Kidney (tissue), 14 donors: Measurements from ENCODE around the gene SRPK2. TPM values are rescaled to one million over a fixed set of nuclear protein-coding genes. Genes with fewer than 3 reads are reported as not detected.

Source experiments
- DNase-seq, 5 donors: peaks; one replicate each; pipeline ENCODE4 v3.0.0-alpha.2; 2013 to 2020
- FAIRE-seq: peaks from 2 replicates; lab custom pipeline; 2012; peaks lifted over from hg19 to GRCh38; lab: Jason Lieb, UNC
- H3K27ac ChIP-seq, 2 donors: one replicate each; pipeline ENCODE4 v1.7.0; 2013; ENCODE audit warnings: low read depth in 2 of 2, low read length in 2 of 2, inconsistent platforms in 1 of 2
- H3K27me3 ChIP-seq: one replicate; pipeline ENCODE4 v1.7.1; 2013; ENCODE audit warnings: low read length, inconsistent platforms; ENCODE audit not compliant: control insufficient read depth, insufficient read depth
- H3K36me3 ChIP-seq, 3 donors: one replicate each; pipeline versions ENCODE4 v1.7.0 to v1.7.1; 2013; ENCODE audit warnings: low read length in 3 of 3, control low read depth in 1 of 3, inconsistent platforms in 1 of 3; ENCODE audit not compliant: insufficient read depth in 3 of 3, control insufficient read depth in 2 of 3
- H3K4me1 ChIP-seq, 3 donors: one replicate each; pipeline versions ENCODE4 v1.7.0 to v1.7.1; 2013; ENCODE audit warnings: low read length in 3 of 3, inconsistent platforms in 1 of 3, low read depth in 1 of 3; ENCODE audit not compliant: control insufficient read depth in 2 of 3, insufficient read depth in 2 of 3
- H3K4me3 ChIP-seq, 3 donors: one replicate each; pipeline versions ENCODE4 v1.7.0 to v1.8.1; 2013; ENCODE audit warnings: low read length in 3 of 3, control low read depth in 1 of 3, inconsistent platforms in 1 of 3
- H3K9ac ChIP-seq, 3 donors: one replicate each; pipeline versions ENCODE4 v1.7.0 to v1.7.1; 2013; ENCODE audit warnings: low read length in 3 of 3, control low read depth in 1 of 3, inconsistent platforms in 1 of 3
- H3K9me3 ChIP-seq, 3 donors: one replicate each; pipeline versions ENCODE4 v1.7.0 to v1.7.1; 2013; ENCODE audit warnings: low read length in 3 of 3, control low read depth in 1 of 3, inconsistent platforms in 1 of 3; ENCODE audit not compliant: control insufficient read depth in 2 of 3, insufficient read depth in 1 of 3
- intact Hi-C: fragments of 100-400 bp; cut with DNase I; formaldehyde crosslinking; loops from one replicate; pipeline ENCODE4 v1.11.1; 2022
- polyA plus RNA-seq: library from polyadenylated mRNA; stranded (reverse); fragments of 350-450 nt; fragmentation: Illumina TruSeq; extraction: RNeasy Lipid Tissue Mini Kit (QIAGEN cat#74804); gene quantifications from one replicate; pipeline ENCODE4 v1.2.3, GENCODE V29; 2014; ENCODE audit warnings: low read depth, low replicate concordance; ENCODE audit not compliant: insufficient read depth
- total RNA-seq: library from RNA; stranded (reverse); fragmentation: NEBNext Ultra II Directional; extraction: Animal tissue kit (Norgen Biotek cat#: 25700); gene quantifications from one replicate; pipeline ENCODE4 v1.2.1, GENCODE V29; 2021
- TF ChIP-seq, protein P1 (sequence below): IDR thresholded peaks from 3 replicates; pipeline ENCODE4 v1.5.1; 2012; ENCODE audit warnings: mild to moderate bottlenecking, moderate library complexity, borderline replicate concordance; ENCODE audit not compliant: insufficient read depth; ENCODE audit errors: extremely low read depth
- donor health status: control.
- donor health status: control.
- donor health status: control.
- donor health status: control.
- donor health status: control.
- donor health status: DM: yes; HTN: yes; CAD: no.
- donor health status: Normal renal cell carcinoma (clear cell type).

The SRPK2 gene
- total and polyA plus RNA-seq, 2 donors from 2014 or later = 9.9 to 43.1 TPM

- no peaks in the 10 kb centered on the region for H3K36me3 ChIP-seq
- H3K9me3 ChIP-seq = no peaks in the 10 kb centered on the region
- H3K9ac ChIP-seq = no peak overlapping the region
- intact Hi-C loops = no loop called here
- DNase-seq = no peak
- no peak for FAIRE-seq
- TF ChIP-seq, protein P1, sequence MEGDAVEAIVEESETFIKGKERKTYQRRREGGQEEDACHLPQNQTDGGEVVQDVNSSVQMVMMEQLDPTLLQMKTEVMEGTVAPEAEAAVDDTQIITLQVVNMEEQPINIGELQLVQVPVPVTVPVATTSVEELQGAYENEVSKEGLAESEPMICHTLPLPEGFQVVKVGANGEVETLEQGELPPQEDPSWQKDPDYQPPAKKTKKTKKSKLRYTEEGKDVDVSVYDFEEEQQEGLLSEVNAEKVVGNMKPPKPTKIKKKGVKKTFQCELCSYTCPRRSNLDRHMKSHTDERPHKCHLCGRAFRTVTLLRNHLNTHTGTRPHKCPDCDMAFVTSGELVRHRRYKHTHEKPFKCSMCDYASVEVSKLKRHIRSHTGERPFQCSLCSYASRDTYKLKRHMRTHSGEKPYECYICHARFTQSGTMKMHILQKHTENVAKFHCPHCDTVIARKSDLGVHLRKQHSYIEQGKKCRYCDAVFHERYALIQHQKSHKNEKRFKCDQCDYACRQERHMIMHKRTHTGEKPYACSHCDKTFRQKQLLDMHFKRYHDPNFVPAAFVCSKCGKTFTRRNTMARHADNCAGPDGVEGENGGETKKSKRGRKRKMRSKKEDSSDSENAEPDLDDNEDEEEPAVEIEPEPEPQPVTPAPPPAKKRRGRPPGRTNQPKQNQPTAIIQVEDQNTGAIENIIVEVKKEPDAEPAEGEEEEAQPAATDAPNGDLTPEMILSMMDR = no peak
- peaks cover 0 to 4% (median 0%) of the 10 kb centered on the region in 3 donors for H3K4me1 ChIP-seq
- no peak overlapping the region for H3K4me3 ChIP-seq
- no peaks in the 10 kb centered on the region for H3K27me3 ChIP-seq
- no peak overlapping the region for H3K27ac ChIP-seq
These were observed 118.6 kb downstream of the SRPK2 start for GRCh38 chr7:105270117-105270516.

DNA sequence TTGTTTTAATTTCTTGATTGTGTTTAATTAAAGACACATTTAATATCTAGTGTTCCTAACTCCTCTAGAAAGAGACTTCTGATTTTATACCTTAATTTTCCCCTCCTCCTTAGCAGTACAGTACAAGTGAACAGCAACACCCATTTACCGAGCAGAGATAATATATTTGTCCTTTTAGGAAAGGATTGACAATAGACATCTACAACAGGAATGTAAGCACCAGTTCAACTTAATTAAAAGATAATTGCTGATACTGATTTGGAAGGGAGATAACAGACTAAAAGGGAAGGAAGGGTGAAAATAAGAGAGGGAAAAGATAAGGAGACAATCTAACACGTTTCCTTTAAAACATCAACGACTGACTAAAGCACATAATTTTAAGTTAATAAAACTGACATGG is 119.3 kb downstream of the SRPK2 start:
- H3K36me3 ChIP-seq = no peaks in the 10 kb centered on the region
- FAIRE-seq = no peak
- H3K4me1 ChIP-seq = peaks cover 0 to 4% (median 0%) of the 10 kb centered on the region in 3 donors
- peak in 1 of 5 donors; percentile 21 for DNase-seq
- intact Hi-C loops = no loop called here
- H3K27me3 ChIP-seq = no peaks in the 10 kb centered on the region
- H3K9ac ChIP-seq = peak overlapping the region; percentile 31 to 55 (median 46)
- peak overlapping the region; percentile 65 to 77 (median 68) for H3K4me3 ChIP-seq
- H3K9me3 ChIP-seq = no peaks in the 10 kb centered on the region
- TF ChIP-seq, protein P1 = no peak
- H3K27ac ChIP-seq = peak overlapping the region; percentile 32 to 87

DNA sequence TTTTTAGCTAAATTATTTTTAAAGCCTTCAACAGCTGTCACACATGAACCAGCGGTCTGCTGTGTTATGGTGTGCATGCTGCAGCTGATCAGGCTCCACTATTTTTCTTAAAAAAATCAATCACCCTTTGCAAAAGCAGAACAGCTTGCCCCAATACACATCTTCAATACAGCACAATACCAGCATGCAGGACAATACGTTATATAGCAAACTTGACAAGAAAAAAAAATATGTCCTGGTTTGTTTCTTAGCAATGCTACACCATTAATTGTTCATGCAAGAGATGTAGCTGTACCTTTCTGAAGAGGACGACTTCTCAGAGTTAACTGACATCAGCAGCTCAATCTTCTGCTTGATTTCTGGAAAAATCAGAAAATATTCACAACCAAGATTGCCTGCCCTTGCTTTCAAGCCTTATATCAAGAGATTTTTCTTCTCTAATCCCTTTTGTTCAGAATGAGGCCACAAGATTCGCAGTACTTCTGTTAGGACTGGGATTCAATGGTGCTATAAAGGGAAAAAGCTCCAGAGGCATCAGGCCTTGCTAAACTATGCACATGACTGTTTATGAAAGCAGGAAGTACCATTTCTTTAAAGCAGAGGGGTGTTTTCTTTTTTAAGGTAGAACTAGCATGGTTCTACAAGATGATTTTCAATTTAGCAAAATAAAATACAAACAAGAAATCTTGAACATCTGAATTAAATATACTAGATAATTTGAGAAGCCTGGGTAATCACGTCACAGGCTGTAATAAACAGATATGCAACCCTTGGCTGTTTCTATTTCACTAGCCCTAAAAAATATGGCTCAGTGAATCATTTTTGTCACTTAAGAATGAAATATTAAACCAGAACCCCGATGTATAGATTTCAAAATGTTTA is 120.0 kb downstream of the SRPK2 start:
- peak overlapping the region; percentile 36 to 87 for H3K27ac ChIP-seq
- peak; percentile 55 for FAIRE-seq

More for the DNA sequence above, 120.0 kb downstream of the SRPK2 start:
- H3K9me3 ChIP-seq = no peaks in the 10 kb centered on the region
- DNase-seq = peak in 2 of 5 donors; percentile 79 to 81
- intact Hi-C loops = no loop called here
- peak overlapping the region; percentile 31 to 71 (median 46) for H3K9ac ChIP-seq
- TF ChIP-seq, protein P1 = no peak
- peak overlapping the region; percentile 65 to 77 (median 68) for H3K4me3 ChIP-seq
- peaks cover 0 to 4% (median 0%) of the 10 kb centered on the region in 3 donors for H3K4me1 ChIP-seq
- no peaks in the 10 kb centered on the region for H3K27me3 ChIP-seq
- H3K36me3 ChIP-seq = no peaks in the 10 kb centered on the region
